Mucosa of stomach (tissue), 1 donor: Measurements from ENCODE around the gene SUGT1.
"Not testable (repeated sequence)": the region's sequence is repeated elsewhere in the genome, so short reads cannot be mapped to it uniquely, and the experiment has no call there.

Experiments
- H3K27me3 ChIP-seq: one replicate; pipeline ENCODE4 v1.7.0; 2013; ENCODE audit warnings: mild to moderate bottlenecking, low read length; ENCODE audit not compliant: control insufficient read depth, insufficient read depth
- H3K36me3 ChIP-seq: one replicate; pipeline ENCODE4 v1.7.0; 2013; ENCODE audit warnings: low read length; ENCODE audit not compliant: control insufficient read depth, insufficient read depth
- H3K4me1 ChIP-seq: one replicate; pipeline ENCODE4 v1.7.0; 2013; ENCODE audit warnings: mild to moderate bottlenecking, low read length; ENCODE audit not compliant: control insufficient read depth, insufficient read depth
- H3K4me3 ChIP-seq: one replicate; pipeline ENCODE4 v1.7.0; 2013; ENCODE audit warnings: low read length
- H3K9ac ChIP-seq: one replicate; pipeline ENCODE4 v1.7.0; 2013; ENCODE audit warnings: mild to moderate bottlenecking, low read length, moderate library complexity
- H3K9me3 ChIP-seq: one replicate; pipeline ENCODE4 v1.7.0; 2013; ENCODE audit warnings: mild to moderate bottlenecking, low read length, moderate library complexity; ENCODE audit not compliant: control insufficient read depth
- donor health status: Pancreatic carcinoma.

Gene SUGT1

GRCh38 chr13:52677823-52678222 lies 25.2 kb downstream of the SUGT1 start:
- Histone ChIP-seq H3K27me3 (no peaks in the 10 kb centered on the region), H3K9ac (no peak overlapping the region), H3K4me3 (no peak overlapping the region), H3K36me3 (no peaks in the 10 kb centered on the region), H3K4me1 (no peaks in the 10 kb centered on the region), H3K9me3 (no peaks in the 10 kb centered on the region)

GRCh38 chr13:52685806-52686205 lies 33.2 kb downstream of the SUGT1 start:
- not testable (repeated sequence) for H3K4me3 ChIP-seq, H3K9ac ChIP-seq, H3K36me3 ChIP-seq, H3K9me3 ChIP-seq, H3K4me1 ChIP-seq, H3K27me3 ChIP-seq

- Histone ChIP-seq H3K4me1 (no peaks in the 10 kb centered on the region), H3K9ac (no peak overlapping the region), H3K27me3 (no peaks in the 10 kb centered on the region), H3K4me3 (no peak overlapping the region), H3K9me3 (no peaks in the 10 kb centered on the region), H3K36me3 (no peaks in the 10 kb centered on the region)
Observed at GRCh38 chr13:52686376-52686775, 33.7 kb downstream of the SUGT1 start.

GRCh38 chr13:52695856-52696255 lies 43.2 kb downstream of the SUGT1 start:
- no peaks in the 10 kb centered on the region for H3K4me1 ChIP-seq
- H3K4me3 ChIP-seq: no peak overlapping the region
- H3K9ac ChIP-seq: no peak overlapping the region
- H3K9me3 ChIP-seq: no peaks in the 10 kb centered on the region
- H3K36me3 ChIP-seq: no peaks in the 10 kb centered on the region
- H3K27me3 ChIP-seq: no peaks in the 10 kb centered on the region

- Histone ChIP-seq H3K27me3 (no peaks in the 10 kb centered on the region), H3K4me1 (no peaks in the 10 kb centered on the region), H3K9me3 (no peaks in the 10 kb centered on the region), H3K9ac (no peak overlapping the region), H3K36me3 (no peaks in the 10 kb centered on the region), H3K4me3 (no peak overlapping the region)
Observed at GRCh38 chr13:52696566-52696965, 43.9 kb downstream of the SUGT1 start.

- Histone ChIP-seq H3K4me1 (no peaks in the 10 kb centered on the region), H3K9me3 (no peaks in the 10 kb centered on the region), H3K27me3 (no peaks in the 10 kb centered on the region), H3K4me3 (no peak overlapping the region), H3K36me3 (no peaks in the 10 kb centered on the region), H3K9ac (no peak overlapping the region)
Observed at GRCh38 chr13:52701728-52702465, 49.3 kb downstream of the SUGT1 start.

- H3K4me1 ChIP-seq: no peaks in the 10 kb centered on the region
- no peak overlapping the region for H3K4me3 ChIP-seq
- H3K27me3 ChIP-seq: no peaks in the 10 kb centered on the region
- H3K36me3 ChIP-seq: no peaks in the 10 kb centered on the region
- H3K9ac ChIP-seq: no peak overlapping the region
- H3K9me3 ChIP-seq: no peaks in the 10 kb centered on the region
Observed at GRCh38 chr13:52703482-52703881, 50.8 kb downstream of the SUGT1 start.

GRCh38 chr13:52706081-52706480 lies 53.4 kb downstream of the SUGT1 start:
- Histone ChIP-seq H3K27me3 (no peaks in the 10 kb centered on the region), H3K9me3 (no peaks in the 10 kb centered on the region), H3K36me3 (no peaks in the 10 kb centered on the region), H3K4me1 (no peaks in the 10 kb centered on the region), H3K9ac (no peak overlapping the region), H3K4me3 (no peak overlapping the region)

GRCh38 chr13:52707375-52707774 lies 54.7 kb downstream of the SUGT1 start:
- no peak overlapping the region for H3K4me3 ChIP-seq
- no peaks in the 10 kb centered on the region for H3K9me3 ChIP-seq
- H3K9ac ChIP-seq: no peak overlapping the region
- no peaks in the 10 kb centered on the region for H3K36me3 ChIP-seq
- no peaks in the 10 kb centered on the region for H3K27me3 ChIP-seq
- no peaks in the 10 kb centered on the region for H3K4me1 ChIP-seq

GRCh38 chr13:52708266-52708665 lies 55.6 kb downstream of the SUGT1 start:
- H3K4me3 ChIP-seq, H3K36me3 ChIP-seq, H3K4me1 ChIP-seq, H3K9ac ChIP-seq, H3K9me3 ChIP-seq, H3K27me3 ChIP-seq: not testable (repeated sequence)

- no peak overlapping the region for H3K9ac ChIP-seq
- H3K36me3 ChIP-seq: no peaks in the 10 kb centered on the region
- no peaks in the 10 kb centered on the region for H3K27me3 ChIP-seq
- no peak overlapping the region for H3K4me3 ChIP-seq
- no peaks in the 10 kb centered on the region for H3K9me3 ChIP-seq
- H3K4me1 ChIP-seq: no peaks in the 10 kb centered on the region
Observed at GRCh38 chr13:52711286-52711685, 58.6 kb downstream of the SUGT1 start.

GRCh38 chr13:52712385-52712784 lies 59.7 kb downstream of the SUGT1 start:
- Histone ChIP-seq H3K4me1 (no peaks in the 10 kb centered on the region), H3K27me3 (no peaks in the 10 kb centered on the region), H3K36me3 (no peaks in the 10 kb centered on the region), H3K9ac (no peak overlapping the region), H3K9me3 (no peaks in the 10 kb centered on the region), H3K4me3 (no peak overlapping the region)

GRCh38 chr13:52713894-52714293 lies 61.3 kb downstream of the SUGT1 start:
- H3K4me1 ChIP-seq: no peaks in the 10 kb centered on the region
- H3K36me3 ChIP-seq: no peaks in the 10 kb centered on the region
- no peaks in the 10 kb centered on the region for H3K9me3 ChIP-seq
- H3K4me3 ChIP-seq: no peak overlapping the region
- H3K27me3 ChIP-seq: no peaks in the 10 kb centered on the region
- H3K9ac ChIP-seq: no peak overlapping the region
